KMS-11 (cell line): ENCODE results near the gene RIMBP3C.
A peak's percentile ranks its signal among the peaks of the same experiment; 100 is the strongest.
"Not testable (repeated sequence)": the region's sequence is repeated elsewhere in the genome, so short reads cannot be mapped to it uniquely, and the experiment has no call there.

Source experiments
- H2AFZ ChIP-seq: fragments of 200-600 bp; sonication (generic); 2 replicates; pipeline ENCODE4 v1.6.1; 2016; ENCODE audit warnings: antibody characterized with exemption, mixed run types, low read depth
- H3K27ac ChIP-seq: fragments of 200-600 bp; sonication (generic); 2 replicates; pipeline ENCODE4 v1.6.1; 2016; ENCODE audit warnings: mild to moderate bottlenecking, mixed run types
- H3K27me3 ChIP-seq: fragments of 200-600 bp; sonication (generic); 2 replicates; pipeline ENCODE4 v1.6.1; 2017; ENCODE audit warnings: mild to moderate bottlenecking, low read depth, mixed run types, moderate library complexity; ENCODE audit not compliant: insufficient read depth
- H3K36me3 ChIP-seq: fragments of 200-600 bp; sonication (generic); 2 replicates; pipeline ENCODE4 v1.6.1; 2017; ENCODE audit warnings: mild to moderate bottlenecking, mixed run types; ENCODE audit not compliant: insufficient read depth
- H3K4me1 ChIP-seq: fragments of 200-600 bp; sonication (generic); 2 replicates; pipeline ENCODE4 v1.6.1; 2016; ENCODE audit warnings: mild to moderate bottlenecking, low read depth, mixed run types; ENCODE audit not compliant: poor library complexity, severe bottlenecking
- H3K4me2 ChIP-seq: fragments of 200-600 bp; sonication (generic); 2 replicates; pipeline ENCODE4 v1.7.0; 2016; ENCODE audit warnings: mild to moderate bottlenecking, mixed run types
- H3K4me3 ChIP-seq: fragments of 200-600 bp; sonication (generic); IDR thresholded peaks from 2 replicates; pipeline ENCODE4 v1.6.1; 2017; ENCODE audit warnings: low read depth, low read length, mixed read lengths; ENCODE audit not compliant: insufficient read depth
- H3K79me2 ChIP-seq: fragments of 200-600 bp; sonication (generic); 2 replicates; pipeline ENCODE4 v1.6.1; 2016; ENCODE audit warnings: low read depth, mixed run types; ENCODE audit not compliant: insufficient read depth
- H3K9ac ChIP-seq: fragments of 200-600 bp; sonication (generic); 2 replicates; pipeline ENCODE4 v1.6.1; 2016; ENCODE audit warnings: mild to moderate bottlenecking, mixed run types
- H4K20me1 ChIP-seq: fragments of 200-600 bp; sonication (generic); 2 replicates; pipeline ENCODE4 v1.6.1; 2016; ENCODE audit warnings: mild to moderate bottlenecking, mixed run types; ENCODE audit not compliant: insufficient read depth
- TF ChIP-seq, protein P1 (sequence below): fragments of 200-600 bp; sonication (generic); conservative IDR thresholded peaks from 2 replicates; pipeline ENCODE4 v1.6.1; 2017; ENCODE audit warnings: low read depth, mild to moderate bottlenecking, antibody characterized with exemption, low read length, moderate library complexity, mixed read lengths

RIMBP3C gene

GRCh38 chr22:21570398-21570797 lies 19.1 kb upstream of the RIMBP3C start:
- Histone ChIP-seq H4K20me1 (peaks cover 49% of the 10 kb centered on the region), H3K27me3 (no peaks in the 10 kb centered on the region), H3K79me2 (peaks cover 82% of the 10 kb centered on the region), H2AFZ (no peak overlapping the region), H3K27ac (no peak overlapping the region), H3K4me1 (peaks cover 33% of the 10 kb centered on the region), H3K4me3 (no peak overlapping the region), H3K9ac (no peak overlapping the region), H3K4me2 (peak overlapping the region; percentile 97; the same call in 1 of the 2 replicates), H3K36me3 (no peaks in the 10 kb centered on the region)
- TF ChIP-seq, protein P1, sequence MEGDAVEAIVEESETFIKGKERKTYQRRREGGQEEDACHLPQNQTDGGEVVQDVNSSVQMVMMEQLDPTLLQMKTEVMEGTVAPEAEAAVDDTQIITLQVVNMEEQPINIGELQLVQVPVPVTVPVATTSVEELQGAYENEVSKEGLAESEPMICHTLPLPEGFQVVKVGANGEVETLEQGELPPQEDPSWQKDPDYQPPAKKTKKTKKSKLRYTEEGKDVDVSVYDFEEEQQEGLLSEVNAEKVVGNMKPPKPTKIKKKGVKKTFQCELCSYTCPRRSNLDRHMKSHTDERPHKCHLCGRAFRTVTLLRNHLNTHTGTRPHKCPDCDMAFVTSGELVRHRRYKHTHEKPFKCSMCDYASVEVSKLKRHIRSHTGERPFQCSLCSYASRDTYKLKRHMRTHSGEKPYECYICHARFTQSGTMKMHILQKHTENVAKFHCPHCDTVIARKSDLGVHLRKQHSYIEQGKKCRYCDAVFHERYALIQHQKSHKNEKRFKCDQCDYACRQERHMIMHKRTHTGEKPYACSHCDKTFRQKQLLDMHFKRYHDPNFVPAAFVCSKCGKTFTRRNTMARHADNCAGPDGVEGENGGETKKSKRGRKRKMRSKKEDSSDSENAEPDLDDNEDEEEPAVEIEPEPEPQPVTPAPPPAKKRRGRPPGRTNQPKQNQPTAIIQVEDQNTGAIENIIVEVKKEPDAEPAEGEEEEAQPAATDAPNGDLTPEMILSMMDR: no peak

DNA sequence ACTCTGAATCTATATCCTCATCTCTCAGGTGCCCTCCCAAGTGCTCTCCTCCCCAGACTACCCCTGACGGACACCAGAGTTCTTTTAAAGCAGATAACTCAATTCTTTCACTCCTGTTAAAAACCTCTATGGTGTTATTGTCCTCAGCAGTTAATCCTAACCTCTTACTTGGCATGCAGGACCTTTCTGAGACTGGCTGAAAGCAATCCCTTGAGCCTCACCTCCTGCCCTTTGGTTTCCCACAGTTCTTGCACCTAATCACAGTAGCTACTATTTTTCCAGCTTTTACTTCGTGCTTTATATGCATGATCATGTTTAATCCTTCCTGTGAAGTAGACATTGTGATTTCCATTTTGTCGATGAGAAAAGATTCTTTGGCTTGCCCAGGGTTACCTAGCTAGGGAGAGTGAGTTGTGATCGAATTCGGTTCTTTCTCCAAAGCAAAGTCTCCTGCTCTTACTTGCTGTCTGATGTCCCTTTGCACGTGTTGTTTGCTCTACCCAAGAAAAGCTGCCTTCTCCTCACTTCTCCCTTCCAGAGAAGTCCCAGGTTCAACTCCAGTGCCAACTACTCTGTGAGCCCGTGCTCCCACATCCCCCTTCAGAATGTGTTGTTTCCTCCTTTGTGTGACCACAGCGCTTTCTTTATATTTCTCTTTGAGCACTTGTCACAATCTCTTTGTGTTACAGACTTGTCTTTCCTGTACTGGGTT lies 18.4 kb upstream of the RIMBP3C start:
- peaks cover 74% of the 10 kb centered on the region for H3K79me2 ChIP-seq
- no peak overlapping the region for H3K27ac ChIP-seq
- H3K4me3 ChIP-seq: no peak overlapping the region
- H3K27me3 ChIP-seq: no peaks in the 10 kb centered on the region
- TF ChIP-seq, protein P1: no peak
- peak overlapping the region; percentile 97 for H3K4me2 ChIP-seq
- H3K9ac ChIP-seq: peak overlapping the region; percentile 99; the same call in 1 of the 2 replicates
- peaks cover 47% of the 10 kb centered on the region for H4K20me1 ChIP-seq
- H2AFZ ChIP-seq: no peak overlapping the region
- peaks cover 33% of the 10 kb centered on the region for H3K4me1 ChIP-seq
- no peaks in the 10 kb centered on the region for H3K36me3 ChIP-seq

GRCh38 chr22:21569076-21569427 lies 17.8 kb upstream of the RIMBP3C start:
- H2AFZ ChIP-seq: not testable (repeated sequence)

DNA sequence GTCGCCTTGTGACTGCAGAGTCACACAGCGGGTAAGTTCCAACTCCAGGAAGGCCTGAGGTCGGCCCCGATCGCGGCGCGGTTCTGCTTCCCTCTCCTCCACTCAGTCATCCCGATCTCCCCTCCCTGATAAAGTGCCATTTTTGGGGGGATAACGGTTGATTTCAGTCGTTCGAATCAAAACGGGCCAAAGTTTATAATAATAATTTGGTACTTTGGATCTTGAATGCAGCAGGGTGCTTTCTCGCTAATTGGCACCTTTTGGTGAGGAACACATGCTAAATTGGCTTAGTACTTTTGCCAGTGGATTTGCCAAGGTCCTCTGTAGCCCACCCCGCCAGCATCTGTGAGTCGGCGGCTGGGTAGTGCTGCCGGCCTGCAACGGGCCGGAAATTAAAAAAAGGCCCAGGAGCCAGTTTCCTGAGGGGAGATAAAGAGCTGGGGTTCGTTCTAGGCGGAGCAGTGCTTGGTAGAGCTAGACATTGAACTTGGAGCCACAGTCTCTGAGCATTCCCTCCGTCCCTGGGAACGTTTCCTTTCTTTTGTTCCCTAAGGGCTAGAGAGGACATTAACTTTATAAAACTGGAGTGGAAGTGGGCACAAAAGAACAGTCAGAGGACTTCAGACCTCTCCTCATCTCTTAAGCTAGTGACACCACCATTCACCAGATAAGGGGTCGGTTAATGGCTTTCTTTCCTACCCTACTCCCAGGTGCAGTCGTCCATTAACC lies 17.2 kb upstream of the RIMBP3C start:
- H2AFZ ChIP-seq: peak overlapping the region; percentile 57
- H3K4me1 ChIP-seq: peaks cover 33% of the 10 kb centered on the region
- peak overlapping the region; percentile 99 for H3K9ac ChIP-seq
- H3K36me3 ChIP-seq: no peaks in the 10 kb centered on the region
- H3K4me2 ChIP-seq: peak overlapping the region; percentile 97
- peaks cover 40% of the 10 kb centered on the region for H4K20me1 ChIP-seq
- peaks cover 63% of the 10 kb centered on the region for H3K79me2 ChIP-seq
- TF ChIP-seq, protein P1: no peak
- peak overlapping the region; percentile 90 for H3K27ac ChIP-seq
- H3K27me3 ChIP-seq: no peaks in the 10 kb centered on the region
- no peak overlapping the region for H3K4me3 ChIP-seq

More at GRCh38 chr22:21569076-21569427, 17.8 kb upstream of the RIMBP3C start:
- not testable (repeated sequence) for H3K27me3 ChIP-seq, H3K36me3 ChIP-seq, H3K4me3 ChIP-seq, H3K27ac ChIP-seq
- Histone ChIP-seq H3K79me2 (peaks cover 68% of the 10 kb centered on the region), H3K4me1 (peaks cover 33% of the 10 kb centered on the region), H4K20me1 (peaks cover 43% of the 10 kb centered on the region), H3K4me2 (peak overlapping the region; percentile 97), H3K9ac (peak overlapping the region; percentile 99; the same call in 1 of the 2 replicates)
